GM12878 (cell line): ENCODE measurements around the gene CCL3. TPM values are rescaled to one million over a fixed set of nuclear protein-coding genes. Genes with fewer than 3 reads are reported as not detected.

Experiments used
- ATAC-seq: fragments of 200-7000 bp; cut with Tn5 transposase; 3 replicates; pipeline ENCODE4 v1.9.1; 2020; ENCODE audit warnings: mild to moderate bottlenecking, moderate library complexity
- BruUV-seq: library from RNA; stranded (reverse); fragments of 400-500 nt; replicated peaks from 2 replicates; lab custom pipeline; 2021; lab: Mats Ljungman, UMichigan
- CTCF ChIA-PET: fragments of 300-600 bp; sonication (Branson Sonifier 250); formaldehyde crosslinking; extraction: SDS; loops from one replicate; lab custom pipeline; 2021; ENCODE audit warnings: inconsistent platforms; lab: Yijun Ruan, JAX
- POLR2A ChIA-PET: fragments of 350-600 bp; formaldehyde crosslinking; extraction: SDS; loops from one replicate; lab custom pipeline; 2021; ENCODE audit warnings: inconsistent platforms; lab: Charles Lee
- RAD21 ChIA-PET: fragments of 300-600 bp; sonication (Branson Sonifier 250); formaldehyde crosslinking; loops from one replicate; lab custom pipeline; 2023; ENCODE audit warnings: antibody characterized with exemption; ENCODE audit not compliant: unreplicated experiment; lab: Charles Lee
- SMC1A ChIA-PET: fragments of 300-600 bp; sonication (Branson Sonifier 250); formaldehyde crosslinking; loops from one replicate; lab custom pipeline; 2023; ENCODE audit not compliant: unreplicated experiment, uncharacterized antibody; lab: Charles Lee
- DNase-seq: peaks from one replicate; pipeline ENCODE4 v3.0.0-alpha.2; 2011; ENCODE audit warnings: low read depth, low spot score
- FAIRE-seq: peaks from 3 replicates; lab custom pipeline; 2011; peaks lifted over from hg19 to GRCh38; lab: Jason Lieb, UNC
- H2AFZ ChIP-seq: 2 replicates; pipeline ENCODE4 v1.6.0; 2011; ENCODE audit warnings: low read depth, low read length, control low read depth; ENCODE audit not compliant: control insufficient read depth
- H3K27ac ChIP-seq: 2 replicates; pipeline ENCODE4 v1.5.1; 2011; ENCODE audit warnings: control low read depth; ENCODE audit not compliant: control insufficient read depth, insufficient read depth
- H3K27me3 ChIP-seq, 2 experiments: replicated peaks in 1 of 2; 2 replicates each; pipeline versions ENCODE4 v1.6.0 to v1.6.1; 2011; ENCODE audit warnings: low read length in 1 of 2; ENCODE audit not compliant: control insufficient read depth in 2 of 2, insufficient read depth in 2 of 2
- H3K36me3 ChIP-seq, 2 experiments: 2 replicates each; pipeline ENCODE4 v1.5.1; 2011; ENCODE audit warnings: low read length in 1 of 2; ENCODE audit not compliant: control insufficient read depth in 2 of 2, insufficient read depth in 2 of 2
- H3K4me1 ChIP-seq: 2 replicates; pipeline ENCODE4 v1.6.1; 2011; ENCODE audit warnings: mild to moderate bottlenecking, low read length, moderate library complexity, mixed read lengths; ENCODE audit not compliant: control insufficient read depth, insufficient read depth
- H3K4me2 ChIP-seq: 2 replicates; pipeline ENCODE4 v1.6.0; 2011; ENCODE audit warnings: control low read depth; ENCODE audit not compliant: control insufficient read depth, insufficient read depth
- H3K4me3 ChIP-seq: fragments of 200-600 bp; sonication (generic); 2 replicates; pipeline ENCODE4 v1.5.1; 2016
- H3K79me2 ChIP-seq: 2 replicates; pipeline ENCODE4 v1.6.0; 2011; ENCODE audit warnings: low read length; ENCODE audit not compliant: control insufficient read depth, insufficient read depth
- H3K9ac ChIP-seq: 2 replicates; pipeline ENCODE4 v1.8.0; 2011; ENCODE audit warnings: low read length, control low read depth, mixed read lengths; ENCODE audit not compliant: control insufficient read depth, insufficient read depth
- H3K9me3 ChIP-seq: replicated peaks from 3 replicates; pipeline ENCODE4 v1.5.1; 2011; ENCODE audit warnings: mild to moderate bottlenecking, low read length; ENCODE audit not compliant: control insufficient read depth, insufficient read depth
- H4K20me1 ChIP-seq: 2 replicates; pipeline ENCODE4 v1.6.0; 2011; ENCODE audit not compliant: control insufficient read depth, insufficient read depth
- BCL3 ChIP-seq: IDR thresholded peaks from 2 replicates; pipeline ENCODE4 v1.6.1; 2011; ENCODE audit warnings: borderline replicate concordance, low read depth, mild to moderate bottlenecking, moderate library complexity, low read length; ENCODE audit not compliant: insufficient read depth, poor library complexity, severe bottlenecking
- BHLHE40 ChIP-seq, 2 experiments: fragments of 450-650 bp in 1 of 2; IDR thresholded peaks; 2 replicates each; pipeline ENCODE4 v1.6.1; 2011 to 2017; ENCODE audit warnings: low read depth in 2 of 2, borderline replicate concordance in 1 of 2, improper control_type of control experiment in 1 of 2, low read length in 1 of 2, mild to moderate bottlenecking in 1 of 2
- CHD1 ChIP-seq: IDR thresholded peaks from 2 replicates; pipeline ENCODE4 v1.6.1; 2012; ENCODE audit warnings: low read depth, low read length, improper control_type of control experiment
- CREB1 ChIP-seq: IDR thresholded peaks from 2 replicates; pipeline ENCODE4 v1.6.1; 2012; ENCODE audit warnings: low read depth, mild to moderate bottlenecking, inconsistent platforms
- CREM ChIP-seq: IDR thresholded peaks from 2 replicates; pipeline ENCODE4 v1.6.1; 2014; ENCODE audit warnings: antibody characterized with exemption, low read depth
- EED ChIP-seq: sonication (generic); IDR thresholded peaks from 2 replicates; pipeline ENCODE4 v1.6.1; 2016; ENCODE audit warnings: antibody characterized with exemption, low read depth
- FOXM1 ChIP-seq: IDR thresholded peaks from 2 replicates; pipeline ENCODE4 v1.6.1; 2012; ENCODE audit warnings: low read depth, mild to moderate bottlenecking, inconsistent platforms, low read length, moderate library complexity
- IKZF2 ChIP-seq, 2 experiments: fragments of 450-650 bp; IDR thresholded peaks; 2 replicates each; pipeline ENCODE4 v1.6.1; 2017; ENCODE audit warnings: mild to moderate bottlenecking in 2 of 2, moderate library complexity in 2 of 2
- IRF4 ChIP-seq: IDR thresholded peaks from 2 replicates; pipeline ENCODE4 v1.6.1; 2011; ENCODE audit warnings: low read depth, low read length
- JUNB ChIP-seq: IDR thresholded peaks from 2 replicates; pipeline ENCODE4 v1.6.1; 2016; ENCODE audit warnings: antibody characterized with exemption, mild to moderate bottlenecking
- MEF2B ChIP-seq: fragments of 450-650 bp; IDR thresholded peaks from 2 replicates; pipeline ENCODE4 v1.6.1; 2018; ENCODE audit warnings: mild to moderate bottlenecking, moderate library complexity; ENCODE audit not compliant: partially characterized antibody, poor library complexity, severe bottlenecking
- NFIC ChIP-seq: IDR thresholded peaks from 2 replicates; pipeline ENCODE4 v1.6.1; 2012; ENCODE audit warnings: low read depth, mild to moderate bottlenecking, inconsistent platforms, low read length, moderate library complexity
- SPI1 ChIP-seq: IDR thresholded peaks from 2 replicates; pipeline ENCODE4 v1.6.1; 2011; ENCODE audit warnings: low read depth, mild to moderate bottlenecking, low read length, moderate library complexity, borderline replicate concordance; ENCODE audit not compliant: insufficient read depth
- SRF ChIP-seq, 2 experiments: IDR thresholded peaks; 2 replicates each; pipeline ENCODE4 v1.6.1; 2011; ENCODE audit warnings: low read depth in 2 of 2, low read length in 2 of 2, mild to moderate bottlenecking in 1 of 2, moderate library complexity in 1 of 2
- TBL1XR1 ChIP-seq: IDR thresholded peaks from 2 replicates; pipeline ENCODE4 v1.6.1; 2012; ENCODE audit warnings: low read depth, low read length, improper control_type of control experiment
- WGBS: methylation state at CpG from one replicate; pipeline ENCODE4 v1.1.6; 2016; ENCODE audit warnings: low lambda C conversion rate; ENCODE audit not compliant: insufficient replicate concordance, insufficient coverage; ENCODE audit errors: missing lambda C conversion rate; 5-methylcytosine and 5-hydroxymethylcytosine counted together
- in situ Hi-C: fragments of 300-500 bp; cut with MboI; formaldehyde crosslinking; loops from 9 replicates; pipeline ENCODE4 v1.14.3; 2018; ENCODE audit warnings: mixed read lengths
- intact Hi-C: fragments of 100-400 bp; cut with micrococcal nuclease; formaldehyde crosslinking; loops from one replicate; pipeline ENCODE4 v1.14.2; 2022; ENCODE audit not compliant: unreplicated experiment
- polyA plus RNA-seq, 11 experiments: library from polyadenylated mRNA; depleted of rRNA in 4 of 11; unstranded in 6 of 11; stranded (reverse) in 5 of 11; fragments of >200 nt; fragmentation: Nextera tagmentation in 4 of 11; fragmentation: Illumina TruSeq in 1 of 11; extraction: Ambion mirVana in 4 of 11; extraction: Trizol in 1 of 11; gene quantifications; 1 replicate in 1 of 11; 2 replicates in 10 of 11; pipeline versions ENCODE4 v1.2.1 to v1.2.3, GENCODE V29; 2011 to 2016; ENCODE audit warnings: inconsistent platforms in 2 of 11, missing spikeins in 2 of 11, low read depth in 1 of 11
- total RNA-seq, 4 experiments: library from RNA; depleted of rRNA in 3 of 4; stranded (reverse); fragments of >200 nt in 3 of 4; fragmentation: Illumina TruSeq in 1 of 4; extraction: Trizol in 1 of 4; gene quantifications; 2 replicates each; pipeline versions ENCODE4 v1.2.1 to v1.2.3, GENCODE V29; 2013 to 2021
- TF ChIP-seq, protein P1 (sequence below): IDR thresholded peaks from 2 replicates; pipeline ENCODE4 v1.6.1; 2011; ENCODE audit warnings: low read depth, mild to moderate bottlenecking, low read length, moderate library complexity, borderline replicate concordance; ENCODE audit errors: extremely low read depth
- TF ChIP-seq, protein P2 (sequence below): fragments of 450-650 bp; IDR thresholded peaks from 2 replicates; pipeline ENCODE4 v1.6.1; 2017; ENCODE audit warnings: low read depth, mild to moderate bottlenecking, moderate library complexity
- TF ChIP-seq, protein P3 (sequence below): IDR thresholded peaks from 2 replicates; pipeline ENCODE4 v1.6.1; 2012; ENCODE audit warnings: low read length, inconsistent platforms

CCL3 gene
- total and polyA plus RNA-seq, 10 of the 15 experiments (the other 5 are each of a cell fraction or from before 2014, with no cell fraction given), result 96.5 to 1,488 (median 199) TPM

DNA sequence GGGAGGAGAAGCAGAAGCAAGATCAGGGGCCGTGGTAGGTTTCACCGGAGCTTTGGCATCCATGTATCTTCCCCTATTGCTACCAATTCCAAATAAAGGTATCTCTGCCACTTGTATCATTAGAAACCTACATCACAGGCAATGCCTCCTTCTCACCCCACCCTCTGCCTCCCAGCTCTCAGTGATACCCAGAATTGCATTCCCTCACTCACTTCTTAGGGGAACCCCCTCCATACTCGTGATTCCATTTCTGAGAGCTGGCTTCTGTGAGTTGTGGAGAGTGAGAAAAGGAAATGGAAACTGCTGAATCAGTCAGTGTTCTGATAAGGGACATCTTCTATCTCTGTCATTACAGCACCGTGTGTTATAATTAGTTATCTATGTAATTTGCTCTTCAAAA is 2.3 kb upstream of the CCL3 start:
- no peak overlapping the region for H2AFZ ChIP-seq
- DNase-seq, result peak; percentile 47
- peaks cover 2% of the 10 kb centered on the region; the same call in 1 of the 2 replicates for H3K79me2 ChIP-seq
- ChIA-PET CTCF (interaction anchor here (0.6 to 4.8 kb wide), 5 partner anchors 20 to 210 kb away, joined by 3 to 61 read pairs (median 15); no protein-coding TSS in a partner anchor), RAD21 (interaction anchor here (0.6 to 7.9 kb wide), 6 partner anchors 11 to 100 kb away, joined by 3 to 83 read pairs (median 12); partner anchors contain the start of gene CCL4), SMC1A (interaction anchor here (0.8 to 4.7 kb wide), 10 partner anchors 10 to 119 kb away, joined by 3 to 66 read pairs (median 4); partner anchors contain the start of gene CCL4), POLR2A (interaction anchor here (0.6 kb wide), 1 partner anchor 210 kb away, joined by 5 read pairs; no protein-coding TSS in a partner anchor)
- no peak overlapping the region for H3K9ac ChIP-seq
- intact Hi-C loops, result loop anchor here (5.0 kb wide), 1 partner anchor 40 kb away; no protein-coding TSS in a partner anchor
- H3K4me2 ChIP-seq, result peak overlapping the region; percentile 9; the same call in 1 of the 2 replicates
- peaks cover 50% of the 10 kb centered on the region for H3K4me1 ChIP-seq
- no peak for FAIRE-seq
- in situ Hi-C loops, result no loop called here
- BruUV-seq, result no TSS peak
- WGBS, result 48% methylated on average over 4 of the region's 4 CpGs
- H4K20me1 ChIP-seq, result no peaks in the 10 kb centered on the region
- no peaks in the 10 kb centered on the region for H3K27me3 ChIP-seq
- no peaks in the 10 kb centered on the region for H3K9me3 ChIP-seq
- H3K36me3 ChIP-seq, result no peaks in the 10 kb centered on the region
- H3K4me3 ChIP-seq, result no peak overlapping the region
- peak; percentile 4 for ATAC-seq
- peak overlapping the region; percentile 87 for H3K27ac ChIP-seq
- TF ChIP-seq CHD1 (no peak), FOXM1 (peak; percentile 46; the same call in 1 of the 2 replicates), EED (peak; percentile 69), CREM (peak; percentile 39; the same call in 1 of the 2 replicates), BCL3 (peak; percentile 17), NFIC (peak; percentile 49; the same call in 1 of the 2 replicates), SRF (IDR thresholded peaks at IDR 0.05; ENCODE audit: low read depth in 2 of 2, low read length in 2 of 2) (no peak), JUNB (peak; percentile 22; the same call in 1 of the 2 replicates), IKZF2 (IDR thresholded peaks at IDR 0.05) (peak; percentile 37 to 51; a peak in 2 of 4 replicates), CREB1 (0 out of 2 replicates have a peak, but pooled peaks have one; percentile 35), BHLHE40 (IDR thresholded peaks at IDR 0.05; ENCODE audit: borderline replicate concordance in 1 of 2, low read depth in 2 of 2, low read length in 1 of 2) (0 out of 4 replicates have a peak, but pooled peaks of 1 of the 2 experiments have one; percentile 31), MEF2B (peak; percentile 21), SPI1 (peak; percentile 17; the same call in 1 of the 2 replicates), IRF4 (no peak), TBL1XR1 (no peak)
- TF ChIP-seq, protein P1, sequence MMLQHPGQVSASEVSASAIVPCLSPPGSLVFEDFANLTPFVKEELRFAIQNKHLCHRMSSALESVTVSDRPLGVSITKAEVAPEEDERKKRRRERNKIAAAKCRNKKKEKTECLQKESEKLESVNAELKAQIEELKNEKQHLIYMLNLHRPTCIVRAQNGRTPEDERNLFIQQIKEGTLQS, result no peak
- TF ChIP-seq, protein P2, sequence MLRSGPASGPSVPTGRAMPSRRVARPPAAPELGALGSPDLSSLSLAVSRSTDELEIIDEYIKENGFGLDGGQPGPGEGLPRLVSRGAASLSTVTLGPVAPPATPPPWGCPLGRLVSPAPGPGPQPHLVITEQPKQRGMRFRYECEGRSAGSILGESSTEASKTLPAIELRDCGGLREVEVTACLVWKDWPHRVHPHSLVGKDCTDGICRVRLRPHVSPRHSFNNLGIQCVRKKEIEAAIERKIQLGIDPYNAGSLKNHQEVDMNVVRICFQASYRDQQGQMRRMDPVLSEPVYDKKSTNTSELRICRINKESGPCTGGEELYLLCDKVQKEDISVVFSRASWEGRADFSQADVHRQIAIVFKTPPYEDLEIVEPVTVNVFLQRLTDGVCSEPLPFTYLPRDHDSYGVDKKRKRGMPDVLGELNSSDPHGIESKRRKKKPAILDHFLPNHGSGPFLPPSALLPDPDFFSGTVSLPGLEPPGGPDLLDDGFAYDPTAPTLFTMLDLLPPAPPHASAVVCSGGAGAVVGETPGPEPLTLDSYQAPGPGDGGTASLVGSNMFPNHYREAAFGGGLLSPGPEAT, result peak; percentile 56; the same call in 1 of the 2 replicates
- TF ChIP-seq, protein P3, sequence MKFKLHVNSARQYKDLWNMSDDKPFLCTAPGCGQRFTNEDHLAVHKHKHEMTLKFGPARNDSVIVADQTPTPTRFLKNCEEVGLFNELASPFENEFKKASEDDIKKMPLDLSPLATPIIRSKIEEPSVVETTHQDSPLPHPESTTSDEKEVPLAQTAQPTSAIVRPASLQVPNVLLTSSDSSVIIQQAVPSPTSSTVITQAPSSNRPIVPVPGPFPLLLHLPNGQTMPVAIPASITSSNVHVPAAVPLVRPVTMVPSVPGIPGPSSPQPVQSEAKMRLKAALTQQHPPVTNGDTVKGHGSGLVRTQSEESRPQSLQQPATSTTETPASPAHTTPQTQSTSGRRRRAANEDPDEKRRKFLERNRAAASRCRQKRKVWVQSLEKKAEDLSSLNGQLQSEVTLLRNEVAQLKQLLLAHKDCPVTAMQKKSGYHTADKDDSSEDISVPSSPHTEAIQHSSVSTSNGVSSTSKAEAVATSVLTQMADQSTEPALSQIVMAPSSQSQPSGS, result peak; percentile 56; the same call in 1 of the 2 replicates
